Calu3 (cell line): ENCODE results near the gene PCSK5. TPM values are rescaled to one million over a fixed set of nuclear protein-coding genes. Genes with fewer than 3 reads are reported as not detected.
A peak's percentile ranks its signal among the peaks of the same experiment; 100 is the strongest.
"Not testable (repeated sequence)": the region's sequence is repeated elsewhere in the genome, so short reads cannot be mapped to it uniquely, and the experiment has no call there.

ENCODE experiments used
- BruUV-seq: library from RNA; stranded (reverse); fragments of 400-500 nt; replicated peaks from 2 replicates; lab custom pipeline; 2021; lab: Mats Ljungman, UMichigan
- CTCF ChIA-PET: fragments of 300-600 bp; sonication (Branson Sonifier 250); formaldehyde crosslinking; loops from one replicate; lab custom pipeline; 2022; ENCODE audit warnings: antibody characterized with exemption; lab: Charles Lee
- DNase-seq: peaks from one replicate; pipeline ENCODE4 v3.0.0; 2022
- H3K27ac Mint-ChIP-seq: one replicate; pipeline ENCODE4 v1.8.0; 2022; ENCODE audit warnings: mixed read lengths; ENCODE audit not compliant: unreplicated experiment
- H3K27me3 Mint-ChIP-seq: one replicate; pipeline ENCODE4 v1.8.0; 2022; ENCODE audit warnings: mixed read lengths; ENCODE audit not compliant: unreplicated experiment
- H3K36me3 Mint-ChIP-seq: one replicate; pipeline ENCODE4 v1.8.0; 2022; ENCODE audit warnings: mild to moderate bottlenecking, moderate library complexity, mixed read lengths; ENCODE audit not compliant: insufficient read depth, unreplicated experiment
- H3K4me1 Mint-ChIP-seq: one replicate; pipeline ENCODE4 v1.8.0; 2022; ENCODE audit warnings: mild to moderate bottlenecking, low read depth, mixed read lengths; ENCODE audit not compliant: unreplicated experiment
- H3K4me3 Mint-ChIP-seq: one replicate; pipeline ENCODE4 v1.8.0; 2022; ENCODE audit warnings: mild to moderate bottlenecking, low read depth, moderate library complexity, mixed read lengths; ENCODE audit not compliant: unreplicated experiment
- H3K9me3 Mint-ChIP-seq: one replicate; pipeline ENCODE4 v1.8.0; 2022; ENCODE audit warnings: low read depth, mixed read lengths; ENCODE audit not compliant: unreplicated experiment
- CTCF ChIP-seq: fragments of 200-600 bp; IDR thresholded peaks from one replicate; pipeline ENCODE4 v1.8.0; 2022; ENCODE audit warnings: antibody characterized with exemption; ENCODE audit not compliant: unreplicated experiment
- intact Hi-C: fragments of 100-400 bp; cut with micrococcal nuclease; formaldehyde crosslinking; loops from one replicate; pipeline ENCODE4 v1.10.0; 2022; ENCODE audit not compliant: unreplicated experiment
- total RNA-seq: library from RNA; stranded (reverse); gene quantifications from 2 replicates; pipeline ENCODE4 v1.2.3, GENCODE V29; 2022

The PCSK5 gene
- total RNA-seq, 1 experiment from 2014 or later: 38.4 TPM

GRCh38 chr9:75895112-75895511, 4.6 kb downstream of the PCSK5 start:
- BruUV-seq: no TSS peak
- H3K27ac Mint-ChIP-seq: peak overlapping the region; percentile 29
- no peak for TF ChIP-seq CTCF
- no peaks in the 10 kb centered on the region for H3K27me3 Mint-ChIP-seq
- H3K4me3 Mint-ChIP-seq: peak overlapping the region; percentile 99
- H3K4me1 Mint-ChIP-seq: peaks cover 36% of the 10 kb centered on the region
- intact Hi-C loops: loop anchor here (2.0 kb wide), 1 partner anchor 32 kb away; no protein-coding TSS in a partner anchor
- peaks cover 42% of the 10 kb centered on the region for H3K36me3 Mint-ChIP-seq
- CTCF ChIA-PET: interaction anchor here (2.3 kb wide), 1 partner anchor 85 kb away, joined by 9 read pairs; no protein-coding TSS in a partner anchor
- no peak for DNase-seq
- H3K9me3 Mint-ChIP-seq: no peaks in the 10 kb centered on the region

- BruUV-seq: no TSS peak
- no peak for DNase-seq
- Mint-ChIP-seq H3K4me3 (peak overlapping the region; percentile 99), H3K27me3 (no peaks in the 10 kb centered on the region), H3K36me3 (peaks cover 32% of the 10 kb centered on the region), H3K27ac (peak overlapping the region; percentile 12), H3K9me3 (peaks cover 3% of the 10 kb centered on the region), H3K4me1 (peaks cover 44% of the 10 kb centered on the region)
- intact Hi-C loops: no loop called here
- CTCF ChIA-PET: no interaction called here
- TF ChIP-seq CTCF: no peak
Observed at GRCh38 chr9:75896193-75896592, 5.7 kb downstream of the PCSK5 start.

DNA sequence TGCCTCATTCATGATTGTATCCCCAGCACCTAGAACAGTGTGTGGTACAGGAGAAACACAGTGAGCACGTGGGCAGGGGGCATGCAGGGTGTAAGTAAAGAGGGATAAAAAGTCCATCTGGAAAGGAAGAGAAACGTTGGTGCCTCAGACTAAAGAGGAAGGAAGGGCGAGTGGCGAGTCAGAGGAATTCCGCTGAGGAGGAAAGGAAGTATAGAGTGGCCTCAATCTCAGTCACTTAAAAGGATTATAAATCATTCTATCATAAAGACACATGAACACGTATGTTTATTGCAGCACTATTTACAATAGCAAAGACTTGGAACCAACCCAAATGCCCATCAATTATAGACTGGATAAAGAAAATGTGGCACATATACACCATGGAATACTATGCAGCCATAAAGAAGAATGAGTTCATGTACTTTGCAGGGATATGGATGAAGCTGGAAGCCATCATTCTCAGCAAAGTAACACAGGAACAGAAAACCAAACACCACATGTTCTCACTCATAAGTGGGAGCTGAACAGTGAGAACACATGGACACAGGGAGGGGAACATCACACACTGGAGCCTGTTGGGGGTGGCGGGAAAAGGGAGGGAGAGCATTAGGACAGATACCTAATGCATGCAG, 10.5 kb downstream of the PCSK5 start:
- DNase-seq, intact Hi-C loops, H3K4me3 Mint-ChIP-seq, H3K9me3 Mint-ChIP-seq, BruUV-seq, H3K36me3 Mint-ChIP-seq, H3K27me3 Mint-ChIP-seq: not testable (repeated sequence)
- CTCF ChIA-PET: interaction anchor here (0.6 kb wide), 1 partner anchor 1109 kb away, joined by 3 read pairs; no protein-coding TSS in a partner anchor
- Mint-ChIP-seq H3K4me1 (peaks cover 48% of the 10 kb centered on the region), H3K27ac (peak overlapping the region; percentile 32)

DNA sequence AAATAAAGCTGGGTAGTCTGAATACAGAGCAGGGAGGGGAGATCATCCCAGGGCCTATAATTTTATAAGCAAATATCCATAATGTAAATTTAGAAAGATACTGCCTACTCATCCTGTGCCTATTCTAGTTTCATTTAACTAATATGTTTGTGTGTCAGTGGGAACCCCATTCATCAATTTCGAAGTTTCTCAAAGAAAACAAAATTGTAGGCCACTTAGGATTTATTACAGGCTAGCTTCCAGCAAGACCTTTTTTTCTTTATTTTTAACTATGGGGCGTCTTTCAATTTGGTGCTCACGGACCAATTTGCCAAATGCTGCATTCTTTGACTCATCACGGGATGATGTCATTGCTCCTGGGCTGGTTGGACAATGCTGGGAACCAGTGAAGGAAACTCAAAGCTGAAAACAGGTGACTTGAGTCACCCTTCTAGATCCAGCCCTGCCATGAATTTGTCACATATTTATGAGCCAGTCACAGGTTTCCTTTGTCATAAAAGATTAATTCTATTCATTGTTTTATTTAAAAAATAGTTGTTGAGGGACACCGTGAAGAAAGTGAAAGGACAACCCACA, 13.4 kb downstream of the PCSK5 start:
- H3K4me3 Mint-ChIP-seq: no peak overlapping the region
- CTCF ChIA-PET: no interaction called here
- H3K9me3 Mint-ChIP-seq: peaks cover 3% of the 10 kb centered on the region
- TF ChIP-seq CTCF: no peak
- intact Hi-C loops: no loop called here
- no peaks in the 10 kb centered on the region for H3K27me3 Mint-ChIP-seq
- DNase-seq: peak; percentile 58
- no TSS peak for BruUV-seq
- H3K4me1 Mint-ChIP-seq: peaks cover 66% of the 10 kb centered on the region
- H3K27ac Mint-ChIP-seq: peak overlapping the region; percentile 63
- peaks cover 2% of the 10 kb centered on the region for H3K36me3 Mint-ChIP-seq

- H3K4me1 Mint-ChIP-seq: peaks cover 65% of the 10 kb centered on the region
- no peaks in the 10 kb centered on the region for H3K27me3 Mint-ChIP-seq
- BruUV-seq: TSS peak; percentile 11
- no peak for DNase-seq
- no peaks in the 10 kb centered on the region for H3K36me3 Mint-ChIP-seq
- intact Hi-C loops: no loop called here
- TF ChIP-seq CTCF: no peak
- peaks cover 3% of the 10 kb centered on the region for H3K9me3 Mint-ChIP-seq
- peak overlapping the region; percentile 63 for H3K27ac Mint-ChIP-seq
- no peak overlapping the region for H3K4me3 Mint-ChIP-seq
- CTCF ChIA-PET: no interaction called here
Observed at GRCh38 chr9:75904364-75904763, 13.9 kb downstream of the PCSK5 start.
